Sigmoid colon (tissue), 7 donors: ENCODE data around the gene SNTG2. TPM values are rescaled to one million over a fixed set of nuclear protein-coding genes. Genes with fewer than 3 reads are reported as not detected.

Experiments used
- DNase-seq: peaks from one replicate; pipeline ENCODE4 v3.0.0-alpha.2; 2019
- H3K27ac ChIP-seq, 4 donors: fragments of 200-600 bp; sonication (generic); one replicate each; pipeline ENCODE4 v1.5.1; 2016 to 2019; ENCODE audit warnings: mild to moderate bottlenecking in 1 of 4
- H3K27me3 ChIP-seq, 3 donors: fragments of 200-600 bp; sonication (generic); one replicate each; pipeline ENCODE4 v1.5.1; 2019; ENCODE audit warnings: mild to moderate bottlenecking in 1 of 3
- H3K36me3 ChIP-seq, 4 donors: fragments of 200-600 bp; sonication (generic); one replicate each; pipeline ENCODE4 v1.5.1; 2016 to 2019
- H3K4me1 ChIP-seq, 4 donors: fragments of 200-600 bp; sonication (generic); one replicate each; pipeline ENCODE4 v1.5.1; 2017 to 2019
- H3K4me3 ChIP-seq, 4 donors: fragments of 200-600 bp; sonication (generic); one replicate each; pipeline ENCODE4 v1.5.1; 2017 to 2019; ENCODE audit warnings: mild to moderate bottlenecking in 2 of 4, moderate library complexity in 1 of 4
- H3K9me3 ChIP-seq, 4 donors: fragments of 200-600 bp in 3 of 4; sonication (generic) in 3 of 4; one replicate each; pipeline versions ENCODE4 v1.5.1 to v1.6.1; 2013 to 2019
- EP300 ChIP-seq, 4 donors: sonication (generic); formaldehyde crosslinking; IDR thresholded peaks; one replicate each; pipeline ENCODE4 v1.6.1; 2017; ENCODE audit warnings: antibody characterized with exemption in 4 of 4
- POLR2A ChIP-seq, 2 donors: fragments of 450-650 bp; IDR thresholded peaks; one replicate each; pipeline ENCODE4 v1.6.1; 2016; ENCODE audit warnings: antibody characterized with exemption in 2 of 2, mild to moderate bottlenecking in 2 of 2, moderate library complexity in 2 of 2
- POLR2AphosphoS5 ChIP-seq, 4 donors: sonication (generic); formaldehyde crosslinking; IDR thresholded peaks; one replicate each; pipeline ENCODE4 v1.6.1; 2017; ENCODE audit warnings: antibody characterized with exemption in 4 of 4
- WGBS, 2 donors: extraction: QIAGEN DNeasy Blood & Tissue Kit; methylation state at CpG; one replicate each; pipeline ENCODE4 v1.1.7; 2013; 5-methylcytosine and 5-hydroxymethylcytosine counted together
- intact Hi-C: fragments of 100-400 bp; cut with DNase I; formaldehyde crosslinking; loops from one replicate; pipeline ENCODE4 v1.15.1; 2023
- polyA plus RNA-seq, 3 donors: library from polyadenylated mRNA; stranded (reverse); fragments of 200-250 nt; gene quantifications; one replicate each; pipeline ENCODE4 v1.2.3, GENCODE V29; 2013
- total RNA-seq, 4 donors: library from RNA; depleted of rRNA; stranded (reverse); fragments of >200 nt; gene quantifications; one replicate each; pipeline ENCODE4 v1.1.0, GENCODE V29; 2016
- TF ChIP-seq, protein P1 (sequence below), 4 experiments: fragments of 450-650 bp in 3 of 4; fragments of 200-600 bp in 1 of 4; IDR thresholded peaks; one replicate each; pipeline ENCODE4 v1.5.1; 2016 to 2019; ENCODE audit warnings: antibody characterized with exemption in 4 of 4, mild to moderate bottlenecking in 3 of 4, moderate library complexity in 2 of 4
- donor health status: healthy with polysubstance abuse.
- donor health status: Bipolar disorder and iron deficiency.
- donor health status: healthy.

Gene SNTG2
- total and polyA plus RNA-seq, 7 donors, result 0.60 to 5.2 (median 1.9) TPM; not detected in 1

DNA sequence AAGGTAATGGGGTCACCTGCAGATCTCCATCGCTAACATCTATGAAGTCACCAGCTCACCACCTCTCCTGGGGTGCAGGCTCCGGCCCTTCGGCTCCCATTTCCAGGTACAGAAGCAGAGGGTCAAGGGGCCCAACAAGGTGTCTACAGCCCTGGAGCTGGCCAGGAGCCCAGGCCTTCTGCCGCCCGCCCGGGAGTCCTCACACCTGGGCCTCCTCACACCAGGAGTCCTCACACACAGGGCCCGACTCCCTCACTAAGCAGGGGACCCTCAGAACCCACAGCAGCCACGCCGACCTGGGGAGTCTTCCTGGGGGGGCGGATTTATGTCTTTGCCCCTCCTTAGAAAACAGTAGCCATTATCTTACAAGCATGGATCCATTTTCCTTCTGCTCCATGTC, 419.3 kb downstream of the SNTG2 start:
- TF ChIP-seq, protein P1, sequence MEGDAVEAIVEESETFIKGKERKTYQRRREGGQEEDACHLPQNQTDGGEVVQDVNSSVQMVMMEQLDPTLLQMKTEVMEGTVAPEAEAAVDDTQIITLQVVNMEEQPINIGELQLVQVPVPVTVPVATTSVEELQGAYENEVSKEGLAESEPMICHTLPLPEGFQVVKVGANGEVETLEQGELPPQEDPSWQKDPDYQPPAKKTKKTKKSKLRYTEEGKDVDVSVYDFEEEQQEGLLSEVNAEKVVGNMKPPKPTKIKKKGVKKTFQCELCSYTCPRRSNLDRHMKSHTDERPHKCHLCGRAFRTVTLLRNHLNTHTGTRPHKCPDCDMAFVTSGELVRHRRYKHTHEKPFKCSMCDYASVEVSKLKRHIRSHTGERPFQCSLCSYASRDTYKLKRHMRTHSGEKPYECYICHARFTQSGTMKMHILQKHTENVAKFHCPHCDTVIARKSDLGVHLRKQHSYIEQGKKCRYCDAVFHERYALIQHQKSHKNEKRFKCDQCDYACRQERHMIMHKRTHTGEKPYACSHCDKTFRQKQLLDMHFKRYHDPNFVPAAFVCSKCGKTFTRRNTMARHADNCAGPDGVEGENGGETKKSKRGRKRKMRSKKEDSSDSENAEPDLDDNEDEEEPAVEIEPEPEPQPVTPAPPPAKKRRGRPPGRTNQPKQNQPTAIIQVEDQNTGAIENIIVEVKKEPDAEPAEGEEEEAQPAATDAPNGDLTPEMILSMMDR (IDR thresholded peaks at IDR 0.05), result no peak
- no peak for TF ChIP-seq POLR2A (IDR thresholded peaks at IDR 0.05)
- no peak for TF ChIP-seq EP300 (IDR thresholded peaks at IDR 0.05)
- TF ChIP-seq POLR2AphosphoS5 (IDR thresholded peaks at IDR 0.05), result no peak
- Histone ChIP-seq H3K9me3 (no peaks in the 10 kb centered on the region), H3K4me1 (no peaks in the 10 kb centered on the region), H3K27me3 (no peaks in the 10 kb centered on the region), H3K36me3 (no peaks in the 10 kb centered on the region), H3K27ac (no peak overlapping the region), H3K4me3 (no peak overlapping the region)
- 75 to 85% methylated on average over 10 of the region's 10 CpGs for WGBS, 2 donors
- intact Hi-C loops, result no loop called here
- DNase-seq, result no peak

DNA sequence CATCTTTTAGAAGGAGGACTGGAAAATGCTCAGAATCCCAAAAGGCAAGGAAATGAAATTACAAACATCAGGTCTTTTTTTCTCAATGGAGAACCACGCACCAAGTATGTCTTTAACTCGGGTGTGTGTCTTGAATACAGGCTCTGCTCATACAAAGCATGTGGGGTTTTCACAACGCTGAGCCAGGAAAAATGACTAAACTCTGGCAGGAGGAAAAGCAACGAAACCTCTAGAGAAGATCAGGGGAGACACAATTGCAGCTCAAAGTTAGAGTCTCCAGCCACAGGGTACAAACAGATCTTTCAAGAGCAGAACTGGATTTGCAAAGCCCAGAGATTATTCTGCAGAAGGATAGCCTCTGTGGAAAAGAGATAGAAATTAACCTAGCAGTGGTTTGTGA, 419.8 kb downstream of the SNTG2 start:
- TF ChIP-seq EP300 (IDR thresholded peaks at IDR 0.05) (no peak), POLR2AphosphoS5 (IDR thresholded peaks at IDR 0.05) (no peak), POLR2A (IDR thresholded peaks at IDR 0.05) (no peak)
- TF ChIP-seq, protein P1 (IDR thresholded peaks at IDR 0.05), result no peak
- Histone ChIP-seq H3K4me1 (no peaks in the 10 kb centered on the region), H3K27ac (no peak overlapping the region), H3K4me3 (no peak overlapping the region), H3K36me3 (no peaks in the 10 kb centered on the region), H3K9me3 (no peaks in the 10 kb centered on the region), H3K27me3 (no peaks in the 10 kb centered on the region)
- intact Hi-C loops, result no loop called here
- no peak for DNase-seq
- WGBS, 2 donors, result 74 to 78% methylated on average over 4 of the region's 4 CpGs

DNA sequence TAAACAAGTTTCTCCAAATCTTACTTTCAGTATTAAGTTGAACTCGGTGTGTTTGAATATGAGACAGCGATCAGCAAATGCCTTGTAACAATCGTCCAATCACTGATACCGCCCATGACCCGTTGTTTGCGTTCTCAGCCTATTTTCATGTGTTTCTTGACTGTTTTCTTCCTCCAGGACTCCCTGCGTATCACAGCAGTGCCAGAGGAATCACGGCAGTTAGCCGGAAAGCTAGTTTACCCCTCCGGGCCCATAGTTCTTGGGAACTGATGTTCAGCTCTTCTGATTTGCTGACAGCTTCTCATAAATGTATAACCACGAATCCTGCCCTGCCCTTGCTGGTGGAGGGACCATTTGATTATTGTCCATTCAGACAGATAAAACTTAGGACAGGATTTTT, 420.4 kb downstream of the SNTG2 start:
- intact Hi-C loops, result no loop called here

DNA sequence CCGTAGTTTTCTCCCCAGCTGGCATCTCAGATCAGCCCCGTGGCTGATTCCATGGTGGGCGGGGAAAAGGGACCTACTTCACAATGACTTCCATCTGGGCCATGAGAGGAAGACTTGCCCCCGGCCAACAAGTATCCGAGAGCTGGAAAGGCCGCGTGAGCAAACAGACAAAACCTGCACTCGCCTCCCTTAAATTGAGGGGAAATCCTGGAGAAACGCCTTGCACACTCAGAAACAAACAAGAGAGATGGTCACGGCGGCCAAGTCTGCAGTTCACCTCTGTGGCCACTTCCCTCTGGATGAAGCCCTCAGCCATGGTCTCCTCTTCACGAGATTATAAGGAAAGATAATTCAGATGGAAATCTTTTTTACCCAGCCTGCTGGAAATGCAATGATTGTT, 423.2 kb downstream of the SNTG2 start:
- Histone ChIP-seq H3K9me3 (no peaks in the 10 kb centered on the region), H3K36me3 (no peaks in the 10 kb centered on the region), H3K4me3 (no peak overlapping the region), H3K27ac (peak overlapping the region in 1 of 4 donors; percentile 49), H3K4me1 (no peaks in the 10 kb centered on the region), H3K27me3 (no peaks in the 10 kb centered on the region)
- DNase-seq, result no peak
- TF ChIP-seq EP300 (IDR thresholded peaks at IDR 0.05), result no peak
- no peak for TF ChIP-seq POLR2AphosphoS5 (IDR thresholded peaks at IDR 0.05)
- TF ChIP-seq, protein P1 (IDR thresholded peaks at IDR 0.05), result no peak
- TF ChIP-seq POLR2A (IDR thresholded peaks at IDR 0.05), result no peak
- WGBS, 2 donors, result 81 to 86% methylated on average over 12 of the region's 12 CpGs
- intact Hi-C loops, result no loop called here

More for the DNA sequence above, 420.4 kb downstream of the SNTG2 start:
- Histone ChIP-seq H3K27me3 (no peaks in the 10 kb centered on the region), H3K36me3 (no peaks in the 10 kb centered on the region), H3K4me1 (no peaks in the 10 kb centered on the region), H3K9me3 (no peaks in the 10 kb centered on the region), H3K27ac (no peak overlapping the region), H3K4me3 (no peak overlapping the region)
- TF ChIP-seq POLR2A (IDR thresholded peaks at IDR 0.05) (no peak), EP300 (IDR thresholded peaks at IDR 0.05) (no peak), POLR2AphosphoS5 (IDR thresholded peaks at IDR 0.05) (no peak)
- TF ChIP-seq, protein P1 (IDR thresholded peaks at IDR 0.05), result no peak
- no peak for DNase-seq
- 75 to 84% methylated on average over 11 of the region's 11 CpGs for WGBS, 2 donors

DNA sequence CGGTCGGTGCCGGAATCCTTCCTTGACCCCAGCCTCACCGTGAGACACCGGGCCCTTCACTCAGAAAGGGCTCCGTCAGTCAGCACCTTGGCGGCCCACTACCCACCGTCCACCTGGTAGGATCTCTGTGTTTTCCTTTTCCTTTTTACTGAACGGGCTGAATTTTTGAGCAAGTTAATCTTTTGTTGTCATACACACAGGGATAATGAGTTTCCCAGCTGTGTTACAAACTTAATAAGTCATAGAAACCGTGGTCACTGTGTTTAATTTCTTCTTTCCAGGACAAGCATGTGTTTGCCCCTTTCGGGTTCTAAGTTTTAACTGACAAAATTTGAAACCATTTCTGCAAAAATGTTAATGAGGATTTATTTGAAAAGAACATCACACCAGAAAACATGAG, 423.6 kb downstream of the SNTG2 start:
- DNase-seq, result no peak
- peaks cover 0 to 3% (median 0%) of the 10 kb centered on the region in 3 donors for H3K27me3 ChIP-seq
- H3K36me3 ChIP-seq, result no peaks in the 10 kb centered on the region
- no peaks in the 10 kb centered on the region for H3K4me1 ChIP-seq
- 76 to 82% methylated on average over 11 of the region's 11 CpGs for WGBS, 2 donors
- peak overlapping the region in 1 of 4 donors; percentile 49 for H3K27ac ChIP-seq
- H3K4me3 ChIP-seq, result no peak overlapping the region
- TF ChIP-seq, protein P1 (IDR thresholded peaks at IDR 0.05), result no peak
- TF ChIP-seq POLR2A (IDR thresholded peaks at IDR 0.05) (no peak), POLR2AphosphoS5 (IDR thresholded peaks at IDR 0.05) (no peak), EP300 (IDR thresholded peaks at IDR 0.05) (no peak)
- intact Hi-C loops, result no loop called here
- no peaks in the 10 kb centered on the region for H3K9me3 ChIP-seq
